Upper lobe of left lung (tissue), 6 donors: ENCODE data around the gene DNTTIP2. TPM values are rescaled to one million over a fixed set of nuclear protein-coding genes. Genes with fewer than 3 reads are reported as not detected.

ENCODE experiments used
- ATAC-seq, 2 donors: fragments of 200-7000 bp; cut with Tn5 transposase; one replicate each; pipeline ENCODE4 v1.9.1; 2022; ENCODE audit warnings: mild to moderate bottlenecking in 2 of 2, moderate library complexity in 2 of 2; ENCODE audit not compliant: low FRiP score in 2 of 2
- DNase-seq, 2 donors: peaks; one replicate each; pipeline ENCODE4 v3.0.0-alpha.2; 2019 to 2020
- H3K27ac ChIP-seq, 4 donors: fragments of 200-600 bp; sonication (generic); one replicate each; pipeline ENCODE4 v1.5.1; 2016 to 2019
- H3K27me3 ChIP-seq, 4 donors: fragments of 200-600 bp; sonication (generic); one replicate each; pipeline ENCODE4 v1.5.1; 2017 to 2019
- H3K36me3 ChIP-seq, 4 donors: fragments of 200-600 bp; sonication (generic); one replicate each; pipeline ENCODE4 v1.5.1; 2016 to 2019
- H3K4me1 ChIP-seq, 4 donors: fragments of 200-600 bp; sonication (generic); one replicate each; pipeline ENCODE4 v1.5.1; 2018 to 2019
- H3K4me3 ChIP-seq, 4 donors: fragments of 200-600 bp; sonication (generic); one replicate each; pipeline ENCODE4 v1.5.1; 2017 to 2019; ENCODE audit warnings: mild to moderate bottlenecking in 2 of 4, moderate library complexity in 1 of 4
- H3K9me3 ChIP-seq, 4 donors: fragments of 200-600 bp; sonication (generic); one replicate each; pipeline ENCODE4 v1.5.1; 2018 to 2019
- CTCF ChIP-seq, 6 experiments: fragments of 450-650 bp in 4 of 6; fragments of 200-600 bp in 2 of 6; sonication (generic) in 2 of 6; IDR thresholded peaks; one replicate each; pipeline ENCODE4 v1.5.1; 2016 to 2019; ENCODE audit warnings: antibody characterized with exemption in 6 of 6
- EP300 ChIP-seq, 4 donors: sonication (generic); formaldehyde crosslinking; IDR thresholded peaks; one replicate each; pipeline ENCODE4 v1.5.1; 2017; ENCODE audit warnings: antibody characterized with exemption in 4 of 4, control low read depth in 2 of 4
- POLR2A ChIP-seq, 4 donors: fragments of 450-650 bp; IDR thresholded peaks; one replicate each; pipeline ENCODE4 v1.5.1; 2016 to 2017; ENCODE audit warnings: antibody characterized with exemption in 4 of 4, mild to moderate bottlenecking in 2 of 4
- POLR2AphosphoS5 ChIP-seq, 2 donors: sonication (generic); formaldehyde crosslinking; IDR thresholded peaks; one replicate each; pipeline ENCODE4 v1.5.1; 2017; ENCODE audit warnings: antibody characterized with exemption in 2 of 2
- WGBS, 2 donors: methylation state at CpG; one replicate each; pipeline ENCODE4 v1.1.5; 2017 to 2018; 5-methylcytosine and 5-hydroxymethylcytosine counted together
- total RNA-seq, 6 donors: library from RNA; depleted of rRNA in 4 of 6; stranded (reverse); fragments of >200 nt in 4 of 6; gene quantifications; one replicate each; pipeline versions ENCODE4 v1.1.0 to v1.2.1, GENCODE V29; 2016 to 2021
- donor health status: DM: no; HTN: no; CAD: no; lungs with moderate emphysema.
- donor health status: DM: no; HTN: yes; CAD: no; lungs with severe emphysema.

Gene DNTTIP2
- total RNA-seq, 6 donors from 2014 or later = 14.4 to 43.7 (median 33.2) TPM

GRCh38 chr1:93910305-93910704 is 31.3 kb upstream of the DNTTIP2 start:
- ATAC-seq (no peak), DNase-seq (no peak)
- H3K36me3 ChIP-seq = no peaks in the 10 kb centered on the region
- peak overlapping the region in 2 of 4 donors; percentile 87 to 97 for H3K27ac ChIP-seq
- TF ChIP-seq POLR2AphosphoS5 (IDR thresholded peaks at IDR 0.05) = no peak
- no peaks in the 10 kb centered on the region for H3K9me3 ChIP-seq
- peaks cover 12 to 29% (median 15%) of the 10 kb centered on the region in 4 donors for H3K4me1 ChIP-seq
- H3K4me3 ChIP-seq = no peak overlapping the region
- no peaks in the 10 kb centered on the region for H3K27me3 ChIP-seq
- 93 to 95% methylated on average over 4 of the region's 4 CpGs for WGBS, 2 donors

- WGBS, 2 donors = 1% methylated on average over 17 to 61 of the region's 102 CpGs
- Histone ChIP-seq H3K36me3 (no peaks in the 10 kb centered on the region), H3K4me3 (peak within 1 kb of the TSS; percentile 37 to 98 (median 95)), H3K27ac (peak within 1 kb of the TSS; percentile 86 to 97 (median 88)), H3K9me3 (no peaks in the 10 kb centered on the region), H3K27me3 (no peaks in the 10 kb centered on the region), H3K4me1 (peaks cover 13 to 33% (median 18%) of the 10 kb centered on the region in 4 donors)
- ATAC-seq (peak; percentile 99 to 100), DNase-seq (peak; percentile 95 to 99)
- TF ChIP-seq POLR2A (IDR thresholded peaks at IDR 0.05) (peak in 3 of 4 donors; percentile 49 to 70 (median 60)), EP300 (IDR thresholded peaks at IDR 0.05) (peak in 1 of 4 donors; percentile 43), CTCF (IDR thresholded peaks at IDR 0.05) (peak; percentile 96 to 99 (median 98)), POLR2AphosphoS5 (IDR thresholded peaks at IDR 0.05) (peak; percentile 74 to 82)
These were observed 30.4 kb upstream of the DNTTIP2 start, which contains the start of gene GCLM for GRCh38 chr1:93909146-93910050. GCLM (minus strand) TSS chr1:93909430; CDS start chr1:93909163, 267 bp downstream.

DNA sequence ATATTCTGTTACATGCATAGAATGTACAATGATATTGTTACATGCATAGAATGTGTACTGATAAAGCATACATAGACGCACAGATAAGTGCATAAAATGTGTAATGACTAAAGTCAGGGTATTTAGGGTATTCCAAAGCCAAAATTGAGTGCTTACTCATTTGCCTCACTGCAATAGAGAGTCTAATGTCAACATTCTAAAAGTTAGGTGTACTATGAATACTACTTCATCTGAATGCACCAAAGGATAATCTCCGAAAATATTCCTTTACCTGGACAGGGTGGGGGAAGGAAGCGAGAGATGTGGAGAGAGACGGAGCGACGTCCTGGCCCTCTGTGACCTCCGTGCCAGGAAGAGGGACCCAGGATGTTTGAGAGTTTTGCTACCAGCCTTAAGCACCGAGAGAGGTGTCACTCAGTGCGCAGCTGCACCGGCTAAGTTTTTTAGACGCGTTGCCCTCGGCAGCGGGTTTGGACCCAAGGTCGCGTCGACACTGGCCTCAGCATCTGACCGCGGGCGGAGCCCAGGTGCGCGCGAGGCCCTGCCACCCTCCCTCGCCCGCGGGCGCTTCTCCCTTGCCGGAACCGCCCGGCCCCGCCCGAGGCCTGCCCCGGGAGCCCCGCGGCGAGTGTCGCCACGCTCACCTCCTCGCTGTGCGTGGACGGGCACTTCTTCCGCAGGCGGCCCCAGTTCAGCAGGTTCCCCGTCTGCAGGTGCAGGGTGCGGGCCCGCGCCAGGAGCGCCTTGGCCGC is 29.6 kb upstream of the DNTTIP2 start:
- Histone ChIP-seq H3K27ac (peak overlapping the region; percentile 86 to 97 (median 88)), H3K4me3 (peak overlapping the region; percentile 37 to 98 (median 95)), H3K27me3 (no peaks in the 10 kb centered on the region), H3K9me3 (no peaks in the 10 kb centered on the region), H3K36me3 (no peaks in the 10 kb centered on the region), H3K4me1 (peaks cover 20 to 35% (median 24%) of the 10 kb centered on the region in 4 donors)
- TF ChIP-seq EP300 (IDR thresholded peaks at IDR 0.05) = no peak
- no peak for TF ChIP-seq POLR2AphosphoS5 (IDR thresholded peaks at IDR 0.05)
- TF ChIP-seq CTCF (IDR thresholded peaks at IDR 0.05) = no peak
- no peak for TF ChIP-seq POLR2A (IDR thresholded peaks at IDR 0.05)
- ATAC-seq (peak; percentile 10 to 58), DNase-seq (peak; percentile 51 to 92)
- WGBS, 2 donors = 1 to 2% methylated on average over 16 to 17 of the region's 49 CpGs

DNA sequence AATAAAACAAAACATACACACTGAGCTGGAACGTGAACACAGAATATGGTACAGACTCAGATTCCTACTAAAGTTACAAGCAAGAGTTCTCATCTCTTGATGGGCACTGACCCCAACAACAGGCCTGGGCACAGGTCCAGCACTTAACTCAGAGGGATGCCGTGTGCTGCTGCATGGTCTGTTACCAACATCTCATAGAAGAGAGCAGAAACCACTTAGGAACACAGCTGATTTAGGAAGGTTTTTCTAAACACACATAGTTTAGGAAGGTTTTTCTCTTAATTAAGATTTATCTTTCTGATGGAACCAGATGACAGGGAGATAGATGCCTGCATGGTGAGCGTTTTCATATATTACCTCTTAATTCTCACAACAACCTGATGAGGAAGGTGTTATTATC is 28.7 kb upstream of the DNTTIP2 start:
- H3K4me3 ChIP-seq = peak overlapping the region in 2 of 4 donors; percentile 93 to 97
- ATAC-seq = no peak

More for the DNA sequence above, 28.7 kb upstream of the DNTTIP2 start:
- no peak for DNase-seq
- 58 to 67% methylated on average over 3 of the region's 3 CpGs for WGBS, 2 donors
- H3K27ac ChIP-seq = no peak overlapping the region
- TF ChIP-seq EP300 (IDR thresholded peaks at IDR 0.05) (no peak), POLR2A (IDR thresholded peaks at IDR 0.05) (no peak), POLR2AphosphoS5 (IDR thresholded peaks at IDR 0.05) (no peak), CTCF (IDR thresholded peaks at IDR 0.05) (no peak)
- H3K4me1 ChIP-seq = peaks cover 20 to 35% (median 24%) of the 10 kb centered on the region in 4 donors
- no peaks in the 10 kb centered on the region for H3K9me3 ChIP-seq
- H3K36me3 ChIP-seq = no peaks in the 10 kb centered on the region
- no peaks in the 10 kb centered on the region for H3K27me3 ChIP-seq
